ENCODE measurements around the gene RIN1. TPM values are rescaled to one million over a fixed set of nuclear protein-coding genes. Genes with fewer than 3 reads are reported as not detected.

The RIN1 gene
- total and polyA plus RNA-seq, 9 of the 15 experiments (the other 6 are each of a cell fraction or from before 2014, with no cell fraction given) = 0.01 to 1.2 (median 0.45) TPM; not detected in 1

DNA sequence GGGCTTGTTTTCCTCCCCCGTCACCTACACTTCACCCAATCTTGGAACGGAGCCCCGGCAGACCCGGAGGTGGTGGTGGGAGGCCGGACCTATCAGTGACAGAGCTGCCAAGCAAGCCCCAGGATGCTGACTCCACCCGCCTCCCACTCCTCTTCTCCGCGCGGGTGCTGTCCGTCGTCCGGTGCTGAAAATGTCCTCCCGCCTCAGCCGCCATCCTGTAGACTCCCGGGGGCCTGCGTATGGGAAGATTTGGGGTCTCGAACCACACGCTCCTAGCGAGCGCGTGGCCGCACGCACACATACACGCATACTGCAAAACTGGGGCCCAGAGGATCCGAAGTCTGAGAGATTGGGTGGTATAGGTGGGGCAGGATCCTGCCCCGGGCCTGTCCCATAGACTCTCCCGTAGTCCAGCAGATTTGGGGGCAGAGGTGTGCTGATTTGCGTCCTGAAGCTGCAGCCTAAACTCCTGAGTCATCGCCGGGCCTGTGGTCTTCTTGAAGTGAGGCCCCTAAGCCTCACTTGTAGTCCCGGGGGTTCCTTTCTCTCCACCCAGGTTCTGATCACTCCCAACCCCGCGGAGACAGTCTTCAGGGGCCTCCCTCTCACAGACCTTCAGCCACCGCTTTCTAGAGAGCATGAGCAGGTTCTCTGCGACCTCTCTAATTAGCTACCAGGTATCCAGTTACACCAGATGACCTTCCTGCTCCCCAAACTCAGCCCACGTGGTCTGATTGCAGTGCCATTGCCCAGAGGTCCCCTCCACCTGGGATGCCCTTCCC lies 46.5 kb downstream of the RIN1 start (continued):
- TF ChIP-seq BRD4 (IDR thresholded peaks at IDR 0.05) (no peak), RBM15 (IDR thresholded peaks at IDR 0.05; ENCODE audit: insufficient read depth, low read length) (no peak), NFE2 (IDR thresholded peaks at IDR 0.05; ENCODE audit: low read depth) (no peak), BACH1 (tag; IDR thresholded peaks at IDR 0.05) (no peak), ZNF408 (CRISPR knock-in tag; IDR thresholded peaks at IDR 0.05; ENCODE audit: low read depth) (no peak), ZNF239 (CRISPR knock-in tag; IDR thresholded peaks at IDR 0.05) (no peak), ERF (CRISPR knock-in tag; IDR thresholded peaks at IDR 0.05) (no peak), RAD51 (IDR thresholded peaks at IDR 0.05; ENCODE audit: borderline replicate concordance, low read depth) (no peak), RNF219 (CRISPR knock-in tag; IDR thresholded peaks at IDR 0.05) (peak; percentile 48; the same call in 1 of the 2 replicates), ADNP (tag; IDR thresholded peaks at IDR 0.05) (no peak), KHSRP (IDR thresholded peaks at IDR 0.05) (no peak), ZNF133 (CRISPR knock-in tag; IDR thresholded peaks at IDR 0.05) (no peak), GABPB2 (CRISPR knock-in tag; conservative IDR thresholded peaks at IDR 0.05) (no peak), CC2D1A (IDR thresholded peaks at IDR 0.05) (peak; percentile 57; the same call in 1 of the 2 replicates), SREBF2 (CRISPR knock-in tag; IDR thresholded peaks at IDR 0.05) (no peak), ZNF124 (CRISPR knock-in tag; IDR thresholded peaks at IDR 0.05) (peak; percentile 87; the same call in 1 of the 2 replicates), TAF7 (tag; IDR thresholded peaks at IDR 0.05) (no peak), ZNF263 (CRISPR knock-in tag; IDR thresholded peaks at IDR 0.05; ENCODE audit: borderline replicate concordance) (peak; percentile 84), STAT5A (IDR thresholded peaks at IDR 0.05; ENCODE audit: borderline replicate concordance, low read length) (no peak)
- TF ChIP-seq, protein P1, sequence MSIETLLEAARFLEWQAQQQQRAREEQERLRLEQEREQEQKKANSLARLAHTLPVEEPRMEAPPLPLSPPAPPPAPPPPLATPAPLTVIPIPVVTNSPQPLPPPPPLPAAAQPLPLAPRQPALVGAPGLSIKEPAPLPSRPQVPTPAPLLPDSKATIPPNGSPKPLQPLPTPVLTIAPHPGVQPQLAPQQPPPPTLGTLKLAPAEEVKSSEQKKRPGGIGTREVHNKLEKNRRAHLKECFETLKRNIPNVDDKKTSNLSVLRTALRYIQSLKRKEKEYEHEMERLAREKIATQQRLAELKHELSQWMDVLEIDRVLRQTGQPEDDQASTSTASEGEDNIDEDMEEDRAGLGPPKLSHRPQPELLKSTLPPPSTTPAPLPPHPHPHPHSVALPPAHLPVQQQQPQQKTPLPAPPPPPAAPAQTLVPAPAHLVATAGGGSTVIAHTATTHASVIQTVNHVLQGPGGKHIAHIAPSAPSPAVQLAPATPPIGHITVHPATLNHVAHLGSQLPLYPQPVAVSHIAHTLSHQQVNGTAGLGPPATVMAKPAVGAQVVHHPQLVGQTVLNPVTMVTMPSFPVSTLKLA (conservative IDR thresholded peaks at IDR 0.05) = peak in 1 of 2 experiments; percentile 93; a peak in 3 of 4 replicates
- TF ChIP-seq, protein P2, sequence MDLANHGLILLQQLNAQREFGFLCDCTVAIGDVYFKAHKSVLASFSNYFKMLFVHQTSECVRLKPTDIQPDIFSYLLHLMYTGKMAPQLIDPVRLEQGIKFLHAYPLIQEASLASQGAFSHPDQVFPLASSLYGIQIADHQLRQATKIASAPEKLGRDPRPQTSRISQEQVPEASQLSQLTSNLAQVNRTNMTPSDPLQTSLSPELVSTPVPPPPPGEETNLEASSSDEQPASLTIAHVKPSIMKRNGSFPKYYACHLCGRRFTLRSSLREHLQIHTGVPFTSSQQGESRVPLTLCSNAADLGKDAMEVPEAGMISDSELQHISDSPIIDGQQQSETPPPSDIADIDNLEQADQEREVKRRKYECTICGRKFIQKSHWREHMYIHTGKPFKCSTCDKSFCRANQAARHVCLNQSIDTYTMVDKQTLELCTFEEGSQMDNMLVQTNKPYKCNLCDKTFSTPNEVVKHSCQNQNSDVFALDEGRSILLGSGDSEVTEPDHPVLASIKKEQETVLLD (IDR thresholded peaks at IDR 0.05) = no peak; the same call in 1 of the 2 replicates

Measured in K562 (cell line).